Renal pelvis (tissue), 4 donors: ENCODE data around the gene RXRA. TPM values are rescaled to one million over a fixed set of nuclear protein-coding genes. Genes with fewer than 3 reads are reported as not detected.
"Not testable (repeated sequence)": the region's sequence is repeated elsewhere in the genome, so short reads cannot be mapped to it uniquely, and the experiment has no call there.

Experiments used
- DNase-seq: peaks from one replicate; pipeline ENCODE4 v3.0.0-alpha.2; 2013
- polyA plus RNA-seq, 3 donors: library from polyadenylated mRNA; unstranded; fragments of 120-200 nt; gene quantifications; one replicate each; pipeline ENCODE4 v1.2.1, GENCODE V29; 2013; ENCODE audit not compliant: insufficient read length in 3 of 3

RXRA gene
- polyA plus RNA-seq, 3 donors, result 49.9 to 54.8 (median 53.8) TPM

DNA sequence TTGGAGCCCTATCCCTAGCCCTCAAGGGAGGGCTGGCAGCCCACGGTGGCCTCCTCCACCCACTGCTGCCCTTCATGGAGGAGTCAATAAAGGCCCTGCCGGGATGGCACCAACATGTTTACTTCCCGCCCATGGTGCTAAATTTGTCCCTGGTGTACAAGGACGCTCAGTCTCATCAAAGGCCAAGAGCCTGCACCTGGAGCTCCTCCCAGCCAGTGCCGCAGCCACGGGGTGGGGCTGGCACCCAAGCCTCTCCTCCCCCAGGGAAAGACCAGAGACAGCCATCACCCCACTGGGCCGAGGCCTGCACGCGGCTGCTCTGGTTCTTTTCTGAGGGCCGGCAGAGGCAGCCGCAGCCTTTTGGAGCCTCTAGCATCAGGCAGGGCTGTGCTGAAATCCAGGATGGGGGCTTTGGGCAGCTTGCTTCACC, 34.8 kb upstream of the RXRA start:
- DNase-seq, result no peak

DNA sequence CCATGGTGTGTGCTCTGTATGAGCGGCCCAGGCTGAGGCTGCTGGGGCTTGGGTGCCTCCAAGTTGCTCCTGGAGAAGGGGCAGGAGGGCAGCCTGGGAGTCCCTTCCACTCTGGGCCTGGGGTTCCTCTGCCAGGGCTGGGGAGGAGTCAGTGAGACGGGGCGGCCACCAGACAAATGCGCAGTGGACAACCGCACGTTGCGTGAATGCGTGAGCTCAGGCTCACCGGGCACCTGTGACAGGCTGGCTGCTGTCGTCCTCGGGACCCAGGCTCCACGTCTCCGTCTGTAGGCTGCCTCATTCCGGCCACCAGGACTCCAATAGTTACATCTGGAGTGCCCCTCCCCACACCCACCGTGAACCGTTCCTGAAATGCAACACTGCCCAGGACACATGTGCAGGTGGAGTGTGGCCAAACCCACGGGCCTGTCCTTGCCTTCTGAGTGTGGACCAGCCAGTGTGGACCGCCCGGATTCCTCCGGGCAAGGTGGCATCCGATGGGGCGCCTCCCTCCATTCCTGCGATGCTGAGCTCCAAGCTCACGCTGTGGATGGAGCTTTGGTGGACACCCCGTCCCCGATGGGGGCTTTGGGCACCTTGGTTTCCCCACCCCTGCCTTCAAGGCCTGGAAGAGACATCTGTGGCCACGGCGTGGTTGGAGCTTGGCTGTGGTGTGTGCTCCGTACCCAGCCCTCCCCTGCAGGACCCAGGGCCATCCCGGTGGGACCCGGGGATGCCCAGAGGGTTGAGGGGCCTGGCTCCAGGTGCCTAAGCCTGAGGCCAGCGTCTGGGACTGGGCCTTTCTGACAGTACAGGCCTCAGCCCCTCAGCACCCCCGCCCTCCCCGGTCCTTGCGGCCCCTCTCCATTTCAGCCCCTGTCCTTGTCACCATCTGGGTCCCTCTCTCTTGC, 34.0 kb upstream of the RXRA start:
- DNase-seq, result no peak

DNA sequence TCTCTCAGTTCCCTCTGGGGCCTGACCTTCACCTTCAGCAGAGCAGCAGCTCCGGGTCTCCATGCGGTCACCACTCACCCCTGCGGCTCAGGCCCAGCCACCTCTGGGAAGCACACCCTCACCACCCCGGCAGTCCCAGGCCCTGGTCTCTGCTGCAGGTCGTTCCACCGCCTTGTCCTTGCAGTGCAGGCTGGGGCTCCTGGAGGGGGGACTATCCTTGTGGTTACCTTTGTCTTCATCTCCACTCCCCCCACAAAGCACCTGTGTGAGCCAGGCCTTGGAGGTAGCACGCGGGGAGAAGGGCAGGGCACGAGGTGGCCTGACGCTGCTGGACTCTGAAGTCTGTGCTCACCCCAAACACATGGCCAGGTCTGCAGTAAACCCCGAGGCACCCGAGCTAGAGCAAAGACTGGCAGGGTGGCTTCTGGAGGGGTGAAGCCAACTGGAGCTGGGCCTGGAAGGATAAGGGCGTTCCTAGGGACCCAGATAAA, 33.2 kb upstream of the RXRA start:
- no peak for DNase-seq

DNA sequence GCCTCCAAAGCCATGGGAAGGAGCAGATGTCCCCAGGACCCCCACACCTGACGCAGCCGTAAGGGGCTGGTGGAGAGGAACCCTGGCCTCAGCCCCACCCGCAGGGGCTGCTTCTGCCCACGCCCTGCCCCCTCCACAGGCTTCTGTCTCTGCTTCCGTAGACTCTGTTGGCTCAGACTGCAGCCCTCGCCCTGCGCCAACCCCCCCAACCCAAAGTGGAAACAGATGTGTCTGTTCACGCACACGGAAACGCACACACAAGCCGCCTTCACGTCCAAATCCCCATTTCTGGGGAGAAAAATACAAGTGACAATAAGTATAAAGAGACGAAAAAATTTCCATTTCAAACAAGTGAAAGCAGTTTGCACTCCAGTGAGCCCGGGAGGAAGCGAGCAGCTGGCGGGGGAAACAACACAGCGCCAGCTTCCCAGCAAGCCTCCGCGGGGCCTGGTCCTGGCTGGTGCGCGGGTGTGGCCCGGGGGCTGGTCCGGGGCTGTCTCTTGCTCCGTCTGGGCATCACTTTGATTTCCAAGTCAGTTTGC, 32.6 kb upstream of the RXRA start:
- DNase-seq, result peak; percentile 34

DNA sequence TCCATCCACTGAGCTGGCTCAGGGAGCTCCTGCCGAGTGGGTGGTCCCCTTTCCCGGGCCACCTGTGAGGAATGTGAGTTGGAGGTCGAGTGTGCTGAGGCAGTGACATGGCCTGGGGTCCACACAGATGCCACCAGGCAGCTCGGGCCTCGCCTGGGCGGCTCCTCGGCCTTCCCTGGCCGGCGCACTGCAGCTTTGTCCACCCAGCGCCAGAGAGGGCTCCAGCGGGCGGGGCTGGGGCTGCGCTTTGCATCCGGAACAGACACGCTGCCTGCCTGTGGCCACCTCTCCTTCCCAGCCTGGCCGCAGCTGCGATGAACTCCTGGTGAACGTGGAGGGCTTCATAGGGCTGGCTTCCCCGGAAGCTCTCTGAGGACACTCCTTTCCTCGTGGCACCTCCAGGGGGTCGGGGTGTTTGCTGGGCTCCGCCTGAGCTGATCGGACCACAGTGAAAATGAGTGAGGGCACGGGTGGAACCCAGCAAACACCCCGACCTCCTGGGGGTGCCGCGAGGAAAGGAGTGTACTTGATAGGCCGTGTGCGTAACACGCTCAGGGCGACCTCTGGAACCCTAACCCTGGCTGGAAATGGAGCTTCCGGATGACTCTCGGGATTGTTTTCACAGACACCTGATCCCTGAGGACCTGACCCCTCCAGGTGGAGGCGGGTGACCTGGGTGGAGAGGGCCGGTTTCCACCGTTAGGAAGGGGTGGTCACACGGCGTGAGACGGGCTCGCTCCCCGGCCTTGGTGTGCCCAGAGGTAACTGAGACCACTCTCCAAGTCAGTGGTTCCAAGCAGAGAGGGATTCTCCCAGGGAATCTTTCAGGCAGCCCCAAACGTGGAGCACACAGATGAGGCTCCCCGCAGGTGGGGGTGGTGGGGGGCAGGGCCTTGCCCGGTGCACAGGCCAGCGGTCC, 31.8 kb upstream of the RXRA start:
- peak; percentile 50 for DNase-seq

DNA sequence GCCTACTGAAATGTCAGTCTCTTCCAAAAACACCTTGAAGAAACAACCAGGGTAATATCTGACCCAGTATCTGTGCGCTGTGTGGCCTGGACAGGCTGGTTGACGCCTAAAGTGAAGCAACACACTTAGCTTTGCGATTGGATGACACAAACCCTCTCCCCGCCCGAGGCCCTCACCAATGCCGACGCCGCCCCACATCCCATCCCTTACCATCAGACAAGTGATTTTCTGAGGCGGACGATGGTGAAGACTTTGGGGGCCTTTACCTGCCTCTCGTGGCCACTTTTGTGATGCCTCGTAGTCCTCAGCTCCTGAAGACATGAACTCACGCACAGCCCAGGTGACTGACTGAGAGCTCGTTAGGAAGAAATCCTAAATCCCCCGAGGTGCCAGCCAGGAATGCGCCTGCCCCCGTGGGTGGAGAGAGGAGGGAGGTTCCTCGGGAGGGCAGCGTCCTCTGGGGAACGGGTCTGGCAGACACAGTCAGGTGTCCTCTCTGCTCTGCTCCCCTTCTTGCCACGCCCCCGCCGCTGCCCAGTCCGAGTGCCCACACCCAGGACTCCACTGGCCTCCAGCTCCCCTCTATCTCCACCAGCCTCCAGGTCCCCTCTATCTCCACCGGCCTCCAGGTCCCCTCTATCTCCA, 31.0 kb upstream of the RXRA start:
- DNase-seq, result no peak

DNA sequence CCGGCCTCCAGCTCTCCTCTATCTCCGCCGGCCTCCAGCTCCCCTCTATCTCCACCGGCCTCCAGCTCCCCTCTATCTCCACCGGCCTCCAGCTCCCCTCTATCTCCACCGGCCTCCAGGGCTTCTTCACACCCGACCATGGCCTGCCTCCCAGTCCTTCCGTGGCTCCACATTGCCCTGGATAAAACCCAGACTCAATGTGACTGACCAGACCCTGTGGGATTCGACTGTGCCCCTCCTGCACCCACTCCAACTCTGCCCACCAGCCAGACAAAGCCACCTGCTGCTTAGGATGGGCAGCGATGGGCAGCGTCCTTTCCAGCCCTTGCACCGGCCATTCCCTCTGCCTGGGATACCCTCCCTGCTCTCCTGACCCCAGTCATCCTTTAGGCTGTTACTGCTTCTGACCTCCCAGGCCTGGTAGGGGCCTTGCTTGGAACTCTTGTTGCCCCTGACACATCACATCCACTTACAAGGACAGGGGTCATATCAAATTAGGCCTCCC, 30.5 kb upstream of the RXRA start:
- DNase-seq, result no peak

DNA sequence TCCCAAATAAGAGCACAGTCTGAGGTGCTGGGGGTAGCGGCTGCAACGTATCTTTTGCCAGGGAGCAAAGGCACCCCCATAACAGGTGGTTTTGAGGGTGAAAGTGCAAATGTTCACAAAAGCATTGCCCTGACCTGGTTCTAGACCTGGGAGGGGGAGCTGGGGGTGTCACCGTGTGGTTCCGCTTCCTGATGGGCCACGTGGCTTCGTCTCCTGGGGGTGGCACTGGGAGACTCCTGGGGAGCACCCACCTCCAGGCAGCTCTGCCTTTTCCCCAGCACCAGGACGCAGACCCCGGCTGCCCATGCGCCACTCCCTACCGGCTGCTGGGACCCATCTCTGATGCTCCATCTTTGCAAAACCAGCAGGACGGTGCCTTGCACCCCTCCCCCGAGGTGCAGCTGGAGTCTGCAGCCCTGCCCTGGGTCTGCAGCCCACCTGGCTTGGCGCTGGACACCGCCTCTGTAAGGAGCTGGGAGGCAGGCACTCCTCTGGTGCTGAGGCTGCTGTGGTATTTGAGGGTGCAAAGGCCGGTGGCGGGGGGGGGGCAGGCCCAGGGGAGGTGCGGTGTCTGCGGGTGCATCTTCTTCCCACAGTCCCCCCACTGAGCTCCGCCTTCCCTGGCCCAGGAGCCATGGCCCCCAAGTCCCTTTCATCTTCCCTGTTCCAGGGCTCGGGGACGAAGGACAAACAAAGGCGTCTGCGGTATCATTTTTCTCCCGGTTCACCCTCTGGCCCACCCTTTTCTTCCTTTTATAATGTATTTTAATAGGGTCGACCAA, 29.8 kb upstream of the RXRA start:
- no peak for DNase-seq

DNA sequence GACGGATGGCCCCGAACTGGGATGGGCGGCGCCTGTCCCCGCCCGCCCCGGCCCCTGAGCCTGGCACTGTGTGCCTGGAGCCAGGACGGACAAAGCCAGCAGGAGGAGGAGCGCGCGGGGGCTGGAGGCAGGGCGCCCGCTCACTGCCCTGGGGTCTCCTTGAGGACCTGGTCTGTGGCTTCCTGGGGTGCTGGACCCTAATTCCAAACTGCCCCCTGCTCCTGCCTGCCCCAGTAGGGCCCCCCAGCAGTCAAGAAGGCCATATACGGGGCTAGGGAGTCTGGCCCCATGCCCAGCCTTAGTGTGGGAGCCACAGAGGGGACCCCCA, 29.2 kb upstream of the RXRA start:
- no peak for DNase-seq

DNA sequence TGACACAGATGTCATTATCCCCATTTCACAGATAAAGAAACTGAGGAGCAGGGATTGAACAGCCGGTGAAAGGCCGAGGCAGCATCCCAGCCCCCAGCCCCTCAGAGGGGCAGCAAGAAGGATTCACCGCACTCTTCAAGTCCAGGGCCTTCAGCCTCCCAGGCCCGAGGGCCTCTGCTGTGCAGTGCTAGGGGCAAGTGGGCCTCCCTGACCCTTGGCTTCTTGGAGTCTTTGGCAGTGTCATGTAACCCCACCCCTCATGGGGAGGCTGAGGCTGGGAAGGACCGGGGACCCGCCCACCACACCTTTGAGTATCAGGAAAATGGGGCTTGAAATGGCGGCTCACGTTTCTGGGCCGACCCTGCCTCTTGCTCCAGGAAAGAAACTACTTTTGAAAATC, 28.7 kb upstream of the RXRA start:
- no peak for DNase-seq

DNA sequence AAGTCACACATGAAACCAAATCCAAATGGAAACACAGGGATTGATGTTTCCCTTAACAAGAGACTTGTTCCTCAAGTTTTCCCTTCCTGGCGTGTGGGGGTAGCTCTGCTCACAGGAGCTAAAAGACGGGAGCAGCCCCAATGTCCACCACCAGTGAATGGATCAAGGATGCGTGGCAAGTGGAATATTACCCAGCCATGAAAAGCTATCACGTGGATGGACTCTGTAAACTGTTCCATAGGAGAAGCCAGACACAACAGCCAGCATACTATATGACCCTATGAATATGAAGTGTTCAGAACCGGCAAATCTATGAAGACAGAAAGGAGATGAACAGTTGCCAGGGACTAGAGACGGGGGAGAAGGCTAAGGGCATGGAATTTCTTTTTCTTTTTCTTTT, 28.3 kb upstream of the RXRA start:
- DNase-seq, result no peak

DNA sequence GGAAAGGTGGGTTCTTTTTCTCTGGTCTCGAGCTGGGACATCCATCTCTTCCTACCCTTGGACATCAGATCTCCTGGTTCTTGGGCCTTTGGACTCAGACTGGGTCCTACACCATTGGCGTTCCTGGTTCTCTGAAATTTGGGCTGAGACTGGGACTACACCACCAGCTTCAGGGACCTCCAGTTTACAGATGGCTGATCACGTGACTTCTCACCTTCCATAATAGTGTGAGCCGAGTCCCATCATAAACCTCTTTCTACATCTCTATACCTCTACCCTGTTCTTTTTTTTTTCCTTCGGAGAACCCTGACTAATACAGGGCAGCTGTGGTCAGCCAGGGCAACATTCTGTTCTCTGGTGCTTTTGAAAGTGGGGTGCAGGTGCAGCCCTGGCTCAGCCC, 27.2 kb upstream of the RXRA start:
- DNase-seq, result no peak

DNA sequence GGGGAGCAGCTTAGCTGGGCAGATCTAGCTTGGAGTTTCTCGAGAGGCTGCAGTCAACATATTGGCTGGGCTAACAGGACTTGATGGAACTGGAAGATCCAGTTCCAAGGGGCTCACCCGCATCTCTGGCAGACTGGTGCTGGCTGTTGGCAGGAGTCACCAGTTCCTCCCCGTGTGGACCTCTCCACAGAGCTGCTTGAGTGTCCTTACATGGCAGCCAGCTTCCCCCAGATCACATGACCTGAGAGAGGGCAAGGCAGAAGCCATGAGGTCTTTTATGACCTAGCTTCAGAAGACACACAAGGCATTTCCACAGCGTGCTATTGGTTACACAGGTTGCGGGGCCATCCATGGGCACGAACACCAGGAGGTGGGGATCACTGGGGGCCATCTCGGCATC, 26.4 kb upstream of the RXRA start:
- DNase-seq, result no peak

DNA sequence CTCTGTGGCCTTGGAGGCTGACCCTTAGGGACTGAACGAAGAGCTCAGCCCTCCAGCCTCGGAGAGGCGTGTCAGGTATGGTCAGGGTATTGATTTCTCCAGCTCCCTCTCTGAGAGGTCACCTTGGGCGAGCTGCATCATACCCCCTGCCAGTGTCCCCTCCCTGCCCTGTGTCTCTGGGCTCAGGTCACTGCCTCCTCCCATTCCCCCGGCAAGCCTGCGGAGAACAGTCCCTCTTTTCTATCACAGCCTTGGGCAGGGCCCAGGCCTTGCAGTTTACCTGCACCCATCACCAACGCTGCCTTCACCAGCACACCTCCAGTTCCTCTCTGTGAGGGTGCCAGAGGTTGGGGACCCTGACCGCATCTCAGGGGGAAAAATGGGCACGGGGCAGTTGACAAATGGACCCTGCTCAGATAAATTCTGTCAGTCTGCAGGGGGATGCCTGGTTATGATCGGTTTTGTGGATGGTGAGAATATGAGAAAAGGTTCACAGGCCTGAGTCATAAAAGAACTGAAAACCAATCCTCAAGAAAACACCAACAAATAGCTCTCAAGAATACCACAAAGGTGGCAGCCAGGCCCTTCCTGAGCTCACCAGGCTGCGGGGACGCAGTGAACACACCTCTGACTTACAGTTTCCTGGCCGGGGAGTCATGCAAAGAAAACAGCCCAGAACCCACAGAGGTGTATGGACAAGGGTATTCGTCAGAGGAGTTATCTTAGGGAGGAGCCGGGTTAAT, 24.7 kb upstream of the RXRA start:
- no peak for DNase-seq

DNA sequence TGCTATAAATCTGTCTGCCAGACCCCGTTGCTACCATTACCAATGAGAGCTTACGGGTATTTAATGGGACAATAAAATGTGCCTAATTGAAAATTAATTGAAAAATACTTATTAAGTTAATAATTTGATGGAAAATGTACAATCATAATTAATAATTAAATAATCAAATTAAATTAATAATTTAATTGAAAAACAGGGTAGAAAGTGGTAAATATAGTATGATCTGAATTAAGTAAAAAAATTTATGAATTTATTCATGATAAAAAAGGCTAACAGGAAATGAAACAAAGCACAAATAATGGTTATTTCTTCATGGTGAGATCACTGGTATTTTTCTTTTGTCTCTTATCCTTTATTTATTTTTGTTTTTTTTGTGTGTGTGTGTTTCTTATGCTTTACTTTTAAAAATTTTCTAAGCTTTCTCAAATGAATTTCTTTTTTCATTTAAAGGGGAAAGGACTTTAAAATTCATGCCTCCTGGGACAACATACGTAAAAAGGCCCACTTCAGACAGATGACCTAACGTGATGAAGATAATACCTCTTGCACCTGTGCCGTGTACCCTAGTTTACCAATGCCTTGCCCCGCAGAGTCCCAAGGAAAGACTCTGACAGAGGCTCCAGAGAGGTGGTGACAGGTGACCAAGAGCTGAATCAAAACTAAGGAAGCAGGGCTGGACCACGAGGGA, 24.0 kb upstream of the RXRA start:
- DNase-seq, result no peak

DNA sequence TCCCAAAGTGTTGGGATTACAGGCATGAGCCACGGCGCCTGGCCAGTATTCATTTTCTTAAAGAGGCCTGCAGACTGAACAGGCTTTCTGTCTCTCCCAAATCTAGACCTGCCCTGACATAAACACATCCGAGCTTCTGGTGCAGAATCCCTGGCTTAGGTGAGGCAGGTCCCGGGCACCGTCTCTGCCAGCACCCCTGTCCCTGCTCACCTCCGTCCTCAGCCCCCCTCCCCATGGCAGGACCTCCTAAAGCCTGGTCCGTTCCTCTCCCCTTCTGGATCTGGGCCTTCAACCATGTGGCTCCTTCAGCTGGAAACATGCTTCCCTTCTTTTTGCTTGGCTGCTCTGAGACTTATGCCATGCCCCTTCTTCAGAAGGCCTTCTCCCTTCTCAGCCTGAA, 22.7 kb upstream of the RXRA start:
- DNase-seq, result no peak

DNA sequence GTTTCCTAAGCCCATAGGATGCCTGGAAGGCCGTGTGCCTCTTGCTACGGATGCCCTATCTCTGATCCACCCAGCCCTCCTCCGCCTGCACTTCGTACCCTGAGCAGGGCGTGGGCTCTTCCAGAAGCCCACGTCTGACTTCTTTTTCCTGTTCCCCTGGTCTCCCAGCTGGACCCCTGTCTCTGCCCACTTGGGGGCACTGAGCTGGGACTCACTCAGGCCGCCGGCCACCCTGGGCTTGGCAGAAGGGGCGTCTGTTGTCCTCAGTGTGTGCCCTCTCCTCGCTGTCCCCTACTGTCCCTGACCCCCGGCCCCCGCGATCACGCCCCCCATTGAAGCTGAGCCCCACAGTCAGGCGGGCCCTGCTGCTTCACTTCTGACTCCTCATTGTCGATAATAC, 22.0 kb upstream of the RXRA start:
- no peak for DNase-seq

DNA sequence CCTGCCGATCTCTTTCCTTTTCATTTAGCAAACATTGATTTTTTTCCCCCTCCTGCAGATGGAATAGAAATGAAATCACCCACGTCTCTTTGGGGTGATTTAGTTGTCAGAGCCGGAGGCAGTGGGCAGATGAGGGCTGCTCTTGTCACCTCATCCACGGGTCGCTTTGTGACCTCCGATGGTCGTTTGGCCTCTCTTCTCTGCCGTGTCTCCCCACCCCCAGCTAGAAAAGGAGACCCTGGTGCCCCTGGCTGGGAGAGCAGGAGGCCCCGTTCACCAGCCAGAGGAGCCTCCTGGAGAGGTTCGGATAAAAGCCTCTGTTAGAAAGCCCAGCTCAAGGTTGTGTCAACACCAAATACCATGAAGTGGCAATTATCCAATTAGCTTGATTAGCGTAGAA, 21.6 kb upstream of the RXRA start:
- no peak for DNase-seq

DNA sequence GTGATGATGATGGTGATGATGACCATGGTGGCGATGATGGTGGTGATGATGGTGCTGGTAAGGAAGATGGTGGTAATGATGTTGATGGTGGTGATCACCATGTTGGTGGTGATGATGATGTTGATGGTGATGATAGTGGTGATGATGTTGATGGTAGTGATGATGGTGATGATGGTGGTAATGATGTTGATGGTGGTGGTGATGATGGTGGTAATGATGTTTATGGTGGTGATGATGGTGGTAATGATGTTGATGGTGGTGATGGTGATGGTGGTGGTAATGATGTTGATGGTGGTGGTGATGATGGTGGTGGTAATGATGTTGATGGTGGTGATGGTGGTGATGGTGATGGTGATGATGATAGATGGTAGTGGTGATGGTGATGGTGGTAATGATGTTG, 20.7 kb upstream of the RXRA start:
- DNase-seq, result no peak

DNA sequence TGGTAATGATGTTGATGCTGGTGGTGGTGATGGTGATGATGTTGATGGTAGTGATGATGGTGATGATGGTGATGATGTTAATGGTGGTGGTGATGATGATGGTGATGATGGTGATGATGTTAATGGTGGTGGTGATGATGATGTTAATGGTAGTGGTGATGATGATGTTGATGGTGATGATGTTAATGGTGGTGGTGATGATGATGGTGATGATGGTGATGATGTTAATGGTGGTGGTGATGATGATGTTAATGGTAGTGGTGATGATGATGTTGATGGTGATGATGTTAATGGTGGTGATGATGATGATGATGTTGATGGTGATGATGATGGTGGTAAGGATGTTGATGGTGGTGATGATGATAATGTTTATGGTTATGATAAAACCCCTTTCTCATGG, 20.2 kb upstream of the RXRA start:
- not testable (repeated sequence) for DNase-seq
